Measurements from ENCODE around the gene PRG3.

DNA sequence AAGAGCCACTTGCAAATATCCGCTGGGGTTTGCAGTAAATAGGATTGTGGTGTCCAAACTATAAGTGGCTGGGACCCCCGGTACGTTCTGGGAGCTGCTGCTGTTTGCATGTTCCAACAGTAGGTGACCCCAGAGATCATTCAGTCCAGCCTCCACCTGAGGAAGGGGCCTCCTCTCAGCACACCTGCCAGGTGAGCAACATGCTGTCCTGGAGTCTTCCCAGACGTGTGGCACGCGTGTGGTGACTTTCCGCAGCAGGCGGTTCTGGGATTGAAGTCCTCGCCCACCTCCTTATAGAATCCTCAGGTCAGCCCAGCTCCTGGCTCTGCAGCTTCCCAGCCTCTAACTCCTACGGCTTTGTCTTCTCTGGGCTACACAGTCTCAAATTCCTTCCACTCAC is 36.1 kb downstream of the PRG3 start:
- no peak for TF ChIP-seq CTCF (IDR thresholded peaks at IDR 0.05)
- no peak for TF ChIP-seq POLR2A (IDR thresholded peaks at IDR 0.05)

Data from right lobe of liver (tissue), 4 donors.